Measurements from ENCODE around the gene GLYR1.

GRCh38 chr16:4814542-4815173 lies 32.4 kb downstream of the GLYR1 start:
- TF ChIP-seq CTCF (IDR thresholded peaks at IDR 0.05; ENCODE audit: extremely low read depth in 1 of 2, insufficient read depth in 1 of 2, low read depth in 1 of 2, low read length in 2 of 2), result no peak
- TF ChIP-seq POLR2AphosphoS5 (IDR thresholded peaks at IDR 0.05; ENCODE audit: insufficient read depth, low read depth, low read length), result no peak
- TF ChIP-seq EZH2 (IDR thresholded peaks at IDR 0.05; ENCODE audit: borderline replicate concordance, low read depth, low read length, severe bottlenecking), result no peak
- no peak for TF ChIP-seq POLR2A (IDR thresholded peaks at IDR 0.05; ENCODE audit: low read depth, low read length)
- no peak for TF ChIP-seq JUN (IDR thresholded peaks at IDR 0.05; ENCODE audit: borderline replicate concordance, insufficient read depth, insufficient read length, low read depth)
- no peak for TF ChIP-seq FOS (IDR thresholded peaks at IDR 0.05; ENCODE audit: borderline replicate concordance, insufficient read depth, low read length)

All from endothelial cell of umbilical vein (primary cell).